ENCODE results near the gene LATS2.
"Not testable (repeated sequence)": the region's sequence is repeated elsewhere in the genome, so short reads cannot be mapped to it uniquely, and the experiment has no call there.

The LATS2 gene

DNA sequence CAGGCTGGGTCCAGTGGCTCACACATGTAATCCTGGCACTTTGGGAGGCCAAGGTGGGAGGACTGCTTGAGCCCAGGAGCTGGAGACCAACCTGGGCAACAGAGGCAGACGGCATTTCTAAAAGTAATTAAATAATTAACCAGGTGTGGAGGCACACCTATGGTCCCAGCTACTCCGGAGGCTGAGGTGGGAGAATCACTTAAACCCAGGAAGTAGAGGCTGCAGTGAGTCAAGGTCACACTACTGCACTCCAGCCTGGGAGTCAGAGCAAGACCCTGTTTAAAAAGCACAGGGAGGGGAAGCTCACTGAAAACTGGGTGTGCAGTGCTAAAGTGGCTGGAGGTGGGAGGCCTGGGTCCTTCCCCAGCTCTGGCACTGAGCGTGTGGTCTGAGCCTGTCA is 9.7 kb downstream of the LATS2 start:
- H3K4me3 ChIP-seq (ENCODE audit: low read length) = no peak overlapping the region
- DNase-seq (ENCODE audit: low read depth, low spot score) = no peak

DNA sequence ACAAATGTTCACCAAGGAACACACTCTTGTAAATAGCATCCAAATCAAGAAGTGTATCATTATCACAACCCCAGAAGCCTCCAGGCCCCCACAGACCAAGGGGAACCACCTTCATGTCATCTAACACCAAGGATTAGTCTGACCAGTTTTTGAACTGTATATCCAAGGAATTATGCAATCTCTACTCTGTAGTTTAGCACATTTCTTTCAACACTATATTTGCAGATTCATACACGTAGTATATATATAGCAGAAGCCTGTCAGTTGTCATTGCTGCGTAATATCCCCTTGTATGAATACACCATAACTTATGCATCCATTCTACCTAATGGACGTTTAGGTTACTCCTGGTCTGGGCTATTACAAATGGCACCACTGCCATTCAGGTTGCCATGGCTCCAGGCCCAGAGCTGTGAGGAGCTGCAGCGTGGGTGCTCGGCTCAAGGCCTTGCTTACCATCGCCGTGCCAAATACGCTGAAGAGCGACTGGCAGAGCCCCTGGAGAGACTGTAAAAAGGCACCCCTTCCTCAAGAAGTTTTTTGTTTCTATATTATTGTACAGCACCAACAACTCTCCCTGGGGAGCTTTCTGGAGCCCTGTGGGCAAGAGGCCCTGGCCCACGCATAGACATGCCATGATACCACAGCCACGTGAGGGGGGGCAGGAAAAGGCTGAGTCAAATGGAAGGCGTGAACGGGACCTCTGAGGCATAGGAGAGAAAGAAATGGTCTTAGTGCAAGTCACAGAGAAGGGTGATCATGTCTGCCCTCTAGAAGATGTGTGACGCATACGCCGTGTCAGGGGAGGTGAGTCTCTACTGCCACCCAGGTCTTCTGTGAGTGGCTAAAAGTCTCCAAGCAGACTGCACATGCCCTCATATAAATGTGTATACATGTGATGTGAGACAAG is 10.8 kb downstream of the LATS2 start:
- DNase-seq (ENCODE audit: low read depth, low spot score) = no peak
- no peak overlapping the region for H3K4me3 ChIP-seq (ENCODE audit: low read length)

DNA sequence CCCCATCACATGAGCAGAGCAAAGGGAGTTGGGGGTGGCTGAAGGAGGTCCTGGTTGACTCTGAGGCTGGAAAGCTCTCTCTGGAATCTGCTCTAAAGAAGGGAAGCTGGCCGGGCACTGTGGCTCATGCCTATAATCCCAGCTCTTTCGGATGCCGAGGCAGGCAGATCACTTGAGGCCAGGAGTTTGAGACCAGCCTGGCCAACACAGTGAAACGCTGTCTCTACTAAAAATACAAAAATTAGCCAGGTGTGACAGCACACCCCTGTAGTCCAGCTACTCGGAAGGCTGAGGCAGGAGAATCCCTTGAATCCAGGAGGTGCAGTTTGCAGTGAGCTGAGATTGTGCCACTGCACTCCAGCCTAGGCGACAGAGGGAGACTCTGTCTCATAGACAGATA is 11.7 kb downstream of the LATS2 start:
- DNase-seq (ENCODE audit: low read depth, low spot score); H3K4me3 ChIP-seq (ENCODE audit: low read length): not testable (repeated sequence)

DNA sequence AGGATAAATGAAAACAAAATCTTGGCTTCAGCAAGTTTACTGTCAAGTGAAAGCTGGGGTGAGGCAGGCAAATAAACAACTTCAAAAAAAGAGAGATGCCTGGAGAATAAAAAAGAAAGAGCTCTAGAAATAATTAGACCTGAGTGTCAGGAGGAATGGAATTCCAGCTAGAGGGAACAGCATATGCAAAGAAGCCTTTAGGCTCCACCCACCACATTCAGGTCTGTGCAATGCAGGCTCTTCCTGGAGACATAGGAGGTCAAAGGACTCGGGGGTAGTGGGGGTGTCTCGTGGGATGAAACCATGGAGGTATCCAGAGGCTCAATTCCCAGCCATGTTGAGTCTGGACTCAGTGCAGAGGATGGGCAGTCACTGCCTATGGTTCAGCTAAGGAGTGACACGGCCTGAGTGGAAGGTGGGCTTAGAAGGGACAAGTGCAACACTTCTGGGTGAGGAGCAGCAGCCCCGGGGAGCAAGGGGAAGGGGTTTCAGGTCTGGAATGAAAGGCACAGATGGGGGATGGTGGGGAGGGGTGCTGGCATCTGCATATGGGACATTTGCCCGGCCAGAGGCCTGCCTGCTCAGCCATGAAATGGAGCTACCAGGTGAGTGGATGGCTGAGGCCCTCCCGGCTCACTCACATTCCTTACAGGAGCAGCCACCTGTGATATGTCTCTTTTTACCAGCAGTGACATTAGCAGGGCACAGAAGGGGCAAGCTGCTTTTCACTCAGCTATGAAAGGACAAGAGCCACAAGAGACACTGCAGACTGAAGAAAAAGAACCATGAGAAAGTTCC is 12.3 kb downstream of the LATS2 start:
- no peak for DNase-seq (ENCODE audit: low read depth, low spot score)
- no peak overlapping the region for H3K4me3 ChIP-seq (ENCODE audit: low read length)

DNA sequence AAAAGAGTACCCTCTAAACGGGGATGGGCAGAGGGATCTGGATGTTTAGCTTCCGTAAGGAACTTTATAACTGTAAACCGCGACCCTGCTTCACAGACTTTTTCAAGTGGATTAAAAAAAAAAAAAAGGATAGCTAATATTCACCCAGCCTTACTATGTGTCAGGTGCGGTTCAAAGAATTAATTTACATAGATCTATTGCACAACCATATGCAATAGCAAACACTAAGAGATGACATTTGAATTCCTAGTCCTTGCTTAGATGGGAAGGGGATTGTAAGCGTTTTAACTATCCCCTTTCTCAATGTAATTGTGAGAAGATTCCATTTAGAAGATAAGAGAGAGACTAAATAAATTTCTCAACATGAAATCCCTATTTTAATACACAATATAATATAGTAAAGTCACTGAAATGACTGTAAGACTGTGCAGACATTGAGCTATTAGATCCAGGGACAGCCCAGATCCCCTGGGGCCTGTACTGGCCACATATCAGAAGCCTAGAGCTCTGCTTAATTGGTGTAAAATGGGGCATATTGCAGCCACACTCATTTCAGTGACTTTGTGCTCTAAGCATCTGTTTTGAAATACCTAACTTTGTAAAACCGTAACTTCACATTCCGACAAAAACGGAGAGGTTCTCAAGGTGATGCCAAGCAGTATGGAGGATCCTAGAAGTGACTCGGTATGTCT is 13.6 kb downstream of the LATS2 start:
- H3K4me3 ChIP-seq (ENCODE audit: low read length) = no peak overlapping the region
- DNase-seq (ENCODE audit: low read depth, low spot score) = no peak

DNA sequence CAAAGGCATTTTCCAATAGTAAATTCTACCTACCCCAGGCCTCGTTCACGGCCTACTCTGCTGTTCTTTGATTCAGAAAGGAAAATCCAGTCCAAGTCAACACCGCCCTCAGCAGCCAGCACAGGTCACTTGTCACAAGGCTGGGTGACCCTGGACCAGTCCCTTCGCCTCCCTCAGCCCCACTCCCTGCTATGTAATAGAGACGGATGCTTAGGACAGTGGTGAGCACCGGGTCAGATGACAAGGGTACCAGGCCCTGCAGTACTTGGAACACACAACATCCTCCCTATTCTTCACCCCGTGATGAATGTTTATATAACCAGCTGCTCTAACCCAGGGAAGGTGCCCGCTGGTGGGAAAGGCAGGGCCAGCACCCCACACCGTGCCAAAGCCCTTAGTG is 14.3 kb downstream of the LATS2 start:
- DNase-seq (ENCODE audit: low read depth, low spot score) = no peak
- no peak overlapping the region for H3K4me3 ChIP-seq (ENCODE audit: low read length)

DNA sequence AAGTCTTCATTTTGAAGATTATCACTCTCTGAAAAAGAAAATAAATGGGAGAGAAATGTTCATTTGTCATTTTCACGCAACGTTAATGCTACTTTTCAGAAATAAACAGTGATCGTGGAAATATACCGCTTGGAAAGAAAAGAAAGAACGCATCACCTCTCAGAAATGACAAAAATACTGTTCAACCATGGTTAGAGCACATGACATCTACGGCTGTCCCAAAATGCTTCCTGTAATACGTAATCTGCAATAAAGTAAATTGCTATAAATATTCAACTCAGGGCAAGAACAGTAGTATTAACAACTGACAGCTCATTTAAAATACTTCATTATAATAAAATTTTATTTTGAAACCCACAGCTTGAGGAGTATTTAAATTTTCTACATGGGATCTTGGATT is 15.2 kb downstream of the LATS2 start:
- no peak for DNase-seq (ENCODE audit: low read depth, low spot score)

DNA sequence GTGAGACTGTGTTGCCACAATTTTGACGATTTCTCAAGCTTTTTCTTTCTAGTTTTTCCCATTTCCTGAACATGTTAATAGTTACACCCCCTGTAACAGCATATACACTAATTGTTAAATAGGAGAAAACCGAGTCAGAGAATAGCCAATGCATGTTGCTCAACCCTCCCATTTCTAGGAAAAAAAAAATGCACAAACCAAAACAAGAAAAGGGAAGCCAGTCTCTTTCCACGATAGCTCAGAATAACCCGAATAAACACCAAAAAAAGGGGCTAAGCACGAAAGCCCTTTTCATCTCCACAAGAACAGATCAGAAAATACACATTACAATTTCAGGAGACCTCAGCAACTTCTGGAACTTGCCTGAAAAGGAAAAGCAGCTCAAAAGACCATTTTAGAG is 16.3 kb downstream of the LATS2 start:
- H3K4me3 ChIP-seq (ENCODE audit: low read length) = no peak overlapping the region
- no peak for DNase-seq (ENCODE audit: low read depth, low spot score)

More for the DNA sequence above, 15.2 kb downstream of the LATS2 start:
- no peak overlapping the region for H3K4me3 ChIP-seq (ENCODE audit: low read length)

DNA sequence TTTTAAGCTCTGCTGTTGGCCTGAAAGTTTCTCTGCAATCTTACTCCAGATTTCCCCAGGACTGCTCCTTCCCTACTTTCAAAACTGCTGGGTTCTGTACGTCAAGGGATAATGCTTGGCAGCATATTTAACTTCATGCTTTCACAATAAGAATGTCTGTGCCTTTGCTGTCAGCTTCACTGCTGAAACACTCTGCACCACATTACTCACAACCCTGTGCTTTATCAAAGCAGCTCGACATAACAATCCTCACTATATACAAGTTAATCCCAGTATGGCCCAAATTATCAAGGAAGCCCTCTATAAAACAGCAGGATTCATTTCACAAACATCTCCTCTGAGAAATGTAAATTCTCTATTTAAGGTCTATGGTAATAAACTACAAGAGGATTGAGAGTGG is 17.5 kb downstream of the LATS2 start:
- DNase-seq (ENCODE audit: low read depth, low spot score) = no peak
- H3K4me3 ChIP-seq (ENCODE audit: low read length) = no peak overlapping the region

DNA sequence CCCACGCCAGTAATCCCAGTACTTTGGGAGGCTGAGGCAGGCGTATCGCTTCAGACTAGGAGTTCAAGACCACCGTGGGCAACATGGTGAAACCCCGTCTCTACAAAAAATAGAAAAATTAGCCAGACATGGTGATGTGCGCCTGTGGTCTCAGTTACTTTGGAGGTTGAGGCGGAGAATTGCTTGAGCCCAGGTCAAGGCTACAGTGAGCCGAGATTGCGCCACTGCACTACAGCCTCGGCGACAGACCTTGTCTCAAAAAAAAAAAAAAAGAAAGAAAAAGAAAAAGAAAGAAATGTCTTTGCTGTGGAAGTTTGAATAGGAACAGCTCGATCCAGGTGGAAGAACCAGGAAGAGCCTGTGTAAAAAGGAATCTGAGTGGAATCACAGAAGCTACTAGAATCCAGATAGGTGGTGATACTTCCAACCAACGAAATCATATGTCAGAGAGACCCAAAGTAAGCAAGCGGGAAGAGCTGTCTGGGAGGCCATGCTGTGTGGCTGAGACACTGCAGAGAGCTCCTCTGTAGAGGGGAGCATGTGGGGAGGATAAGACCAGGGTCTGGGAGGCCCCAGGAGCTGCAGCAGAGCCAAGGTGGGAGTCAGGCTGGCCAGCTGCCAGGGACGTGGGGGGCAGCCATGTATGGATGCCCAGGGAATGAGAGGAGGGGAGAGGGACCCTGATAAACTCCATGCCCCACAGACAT is 21.1 kb downstream of the LATS2 start:
- no peak overlapping the region for H3K4me3 ChIP-seq (ENCODE audit: low read length)
- DNase-seq (ENCODE audit: low read depth, low spot score) = no peak

DNA sequence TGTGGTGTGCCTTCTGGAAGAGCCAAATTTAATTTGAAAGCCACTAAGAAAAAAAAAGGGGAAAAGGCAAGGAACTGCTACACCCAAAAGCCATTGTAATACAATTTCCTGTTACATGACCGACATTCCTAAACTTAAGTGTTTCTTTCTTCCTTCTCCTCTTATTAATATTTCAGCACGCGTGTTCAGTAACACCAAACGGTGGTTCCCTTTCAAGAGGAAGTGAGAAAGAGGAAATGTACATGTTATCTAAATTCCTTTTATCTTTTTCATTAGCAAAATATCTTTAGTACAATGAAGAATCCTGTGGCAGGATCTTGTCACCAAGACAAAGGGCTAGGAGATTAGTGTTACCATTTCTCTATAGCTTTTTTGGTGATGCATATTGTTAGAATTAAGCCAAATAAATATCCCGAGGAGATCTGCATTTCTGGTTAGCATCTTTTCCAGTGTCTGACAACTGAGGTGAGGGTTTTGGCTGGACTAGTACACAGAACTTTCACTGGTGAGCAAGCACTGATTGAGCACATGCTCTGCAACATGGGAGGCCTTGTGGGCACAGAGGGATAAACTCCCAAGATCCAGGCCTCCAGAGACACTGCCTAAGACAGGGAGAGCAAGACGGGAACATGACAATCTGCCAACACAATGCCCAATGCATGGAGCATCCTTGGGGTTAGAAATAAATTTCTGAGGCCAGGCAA is 22.1 kb downstream of the LATS2 start:
- peak; percentile 21 for DNase-seq (ENCODE audit: low read depth, low spot score)
- H3K4me3 ChIP-seq (ENCODE audit: low read length) = no peak overlapping the region

DNA sequence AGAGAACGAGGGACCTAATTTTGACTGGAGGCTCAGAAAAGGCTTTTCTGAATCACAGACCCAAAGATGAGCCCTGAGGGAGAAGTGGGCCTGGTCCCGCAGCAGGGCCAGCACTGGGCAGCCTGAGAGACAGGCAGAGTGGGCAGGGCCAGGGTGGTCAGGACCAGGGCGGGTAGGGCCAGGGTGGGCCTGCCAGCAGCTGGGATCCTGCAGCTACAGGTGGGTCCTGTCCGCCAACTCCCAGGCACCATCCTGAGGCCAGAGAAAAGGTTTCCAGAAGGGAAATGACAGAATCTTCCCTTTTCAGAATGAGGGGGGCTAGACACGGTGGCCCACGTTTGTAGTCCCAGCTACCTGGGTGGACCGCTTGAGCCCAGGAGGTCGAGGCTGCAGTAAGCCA is 23.7 kb downstream of the LATS2 start:
- no peak for DNase-seq (ENCODE audit: low read depth, low spot score)
- H3K4me3 ChIP-seq (ENCODE audit: low read length) = no peak overlapping the region

DNA sequence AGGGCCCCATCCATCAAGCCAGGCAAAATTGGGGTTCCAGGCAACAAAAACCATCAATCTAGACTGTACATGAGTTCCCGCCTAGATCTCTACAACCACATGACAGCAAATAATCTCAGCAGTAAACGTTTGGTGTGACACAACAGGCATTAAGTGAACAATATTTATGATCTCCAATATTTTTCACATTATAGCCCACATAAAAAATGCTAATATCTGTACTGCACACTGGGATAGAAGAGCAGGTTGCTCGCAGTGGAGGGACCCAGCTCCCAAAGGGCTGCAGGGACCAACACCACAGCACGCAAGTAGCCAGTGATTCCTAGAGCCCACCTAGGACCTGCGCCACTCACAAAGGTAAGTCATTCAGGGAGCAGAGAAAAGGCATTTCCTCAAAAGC is 25.9 kb downstream of the LATS2 start:
- no peak for DNase-seq (ENCODE audit: low read depth, low spot score)
- no peak overlapping the region for H3K4me3 ChIP-seq (ENCODE audit: low read length)

DNA sequence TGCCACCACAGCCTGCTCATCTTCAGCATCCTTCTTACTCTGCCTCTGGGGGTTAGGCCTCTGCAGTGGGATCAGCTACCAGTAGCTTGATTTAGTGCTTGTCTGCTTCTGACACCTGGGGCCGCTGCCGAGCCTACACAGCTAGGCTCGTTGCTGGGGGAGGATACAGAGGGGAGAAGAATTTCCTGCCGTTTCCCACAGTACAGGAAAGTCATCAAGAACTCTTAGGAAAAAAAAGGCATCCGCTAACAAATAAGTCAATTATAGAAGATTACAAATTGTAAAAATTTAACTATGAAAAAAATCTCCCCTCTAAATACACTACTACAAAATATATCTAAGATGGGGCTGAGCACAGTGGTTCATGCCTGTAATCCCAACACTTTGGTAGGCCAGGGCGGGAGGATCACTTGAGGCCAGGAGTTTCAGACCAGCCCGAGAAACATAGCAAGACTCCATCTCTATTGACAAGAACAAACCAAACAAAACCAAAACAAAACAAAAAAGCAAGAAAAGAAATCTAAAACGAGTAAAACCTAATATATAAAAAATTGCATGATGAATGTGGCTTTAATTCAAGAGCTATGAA is 26.7 kb downstream of the LATS2 start:
- peak; percentile 27 for DNase-seq (ENCODE audit: low read depth, low spot score)
- H3K4me3 ChIP-seq (ENCODE audit: low read length) = no peak overlapping the region

DNA sequence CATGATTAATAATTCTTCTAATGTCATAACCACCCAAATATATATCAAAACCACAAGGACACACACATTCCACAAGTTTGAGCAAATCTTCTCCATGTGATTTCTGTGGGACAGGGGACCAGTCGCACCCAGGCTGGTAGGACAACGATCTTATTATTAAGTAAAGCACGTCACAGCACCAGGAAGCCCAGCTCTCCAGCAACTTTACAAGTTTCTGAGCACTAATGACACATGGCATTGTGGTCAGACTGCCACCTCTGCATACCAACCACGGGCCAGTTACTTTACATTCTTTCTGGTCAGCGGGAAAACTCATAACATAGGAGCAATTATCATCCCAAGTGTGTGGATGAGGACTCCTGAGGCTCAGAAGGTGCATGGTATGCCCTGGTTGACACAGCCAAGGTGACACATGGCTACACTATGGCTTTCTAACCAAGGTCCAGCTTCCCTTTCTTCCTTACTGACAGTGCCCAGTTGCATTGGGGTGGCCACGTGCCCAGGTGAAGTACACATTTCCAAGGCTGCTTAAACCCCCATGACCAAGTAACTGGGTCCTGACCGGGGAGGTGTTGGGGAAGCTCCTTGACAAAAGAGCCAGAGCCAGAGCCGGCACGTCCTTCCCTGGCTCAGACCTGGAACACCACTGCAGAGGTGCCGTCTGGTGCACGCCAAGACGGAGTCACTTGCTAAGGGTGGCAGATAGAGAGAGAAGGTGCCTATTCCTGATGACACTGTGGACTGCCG is 27.4 kb downstream of the LATS2 start:
- no peak for DNase-seq (ENCODE audit: low read depth, low spot score)
- H3K4me3 ChIP-seq (ENCODE audit: low read length) = no peak overlapping the region

DNA sequence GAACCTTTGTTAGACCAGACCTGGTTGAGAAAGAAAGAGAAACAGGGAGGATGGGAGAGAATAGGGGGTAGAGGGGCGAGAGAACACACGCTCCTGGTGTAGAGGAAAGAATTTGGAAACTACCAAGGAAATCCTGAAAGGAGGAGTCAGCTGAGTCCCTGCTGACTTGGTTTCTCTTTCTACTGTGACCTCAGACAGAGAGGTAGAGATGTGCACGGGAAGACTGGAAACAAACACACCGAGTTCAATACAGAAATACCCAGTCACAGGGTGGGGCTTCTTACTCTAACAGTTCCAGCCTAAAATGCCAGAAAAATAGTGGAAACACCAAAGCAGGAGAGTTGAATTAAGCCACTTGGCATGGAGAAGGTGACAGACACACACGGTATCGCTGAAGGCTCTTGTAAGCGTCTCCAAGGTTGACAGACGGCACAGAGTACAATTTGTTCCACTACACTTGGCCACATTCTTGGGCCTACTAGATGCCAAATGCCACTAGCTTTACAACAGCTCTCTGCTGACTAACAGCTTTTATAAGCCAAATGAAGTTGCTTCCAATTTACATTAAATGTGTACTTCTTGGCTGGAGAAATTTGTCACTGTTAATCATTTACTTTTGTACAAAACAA is 28.1 kb downstream of the LATS2 start:
- no peak overlapping the region for H3K4me3 ChIP-seq (ENCODE audit: low read length)
- DNase-seq (ENCODE audit: low read depth, low spot score) = no peak

DNA sequence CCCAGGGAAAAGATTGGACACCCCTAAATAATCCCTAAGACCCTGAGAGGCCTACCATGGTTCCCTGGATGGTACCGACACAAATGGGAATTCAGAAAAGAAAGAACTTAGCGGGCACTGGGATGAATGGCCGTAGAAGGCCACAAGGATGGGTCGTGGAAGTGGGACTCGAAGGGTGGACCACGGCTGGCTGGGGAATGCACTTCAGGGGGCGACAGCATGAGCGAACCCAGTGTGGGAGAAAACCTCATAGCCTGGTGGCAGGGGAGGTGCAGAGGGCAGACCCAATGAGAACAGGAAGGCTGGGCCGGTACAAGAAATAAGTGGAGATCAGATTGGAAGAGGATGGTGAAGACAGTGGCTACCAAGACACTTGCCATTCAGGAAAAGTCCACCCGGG is 28.7 kb downstream of the LATS2 start:
- no peak overlapping the region for H3K4me3 ChIP-seq (ENCODE audit: low read length)
- DNase-seq (ENCODE audit: low read depth, low spot score) = no peak

Measured in Jurkat, Clone E6-1 (cell line).